Measurements from ENCODE around the gene CCNY.

DNA sequence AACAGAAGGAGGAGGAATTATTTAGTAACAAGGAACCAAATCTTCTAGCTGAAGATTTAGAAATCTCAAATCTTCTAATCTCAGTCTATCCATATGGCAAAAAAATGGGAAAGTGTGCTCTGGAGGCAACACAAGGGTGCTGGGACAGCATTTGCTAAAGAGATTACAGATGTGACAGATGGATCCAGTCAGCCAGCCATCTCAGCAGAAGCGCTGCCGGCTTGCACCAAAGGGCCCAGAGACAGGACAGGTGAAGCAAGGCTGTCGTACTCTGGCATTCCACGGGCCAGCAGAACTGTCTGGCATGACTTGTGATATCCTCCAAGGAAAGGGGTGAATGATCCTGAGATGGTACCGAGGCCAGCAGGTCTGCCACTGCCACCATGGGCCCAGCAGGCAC lies 223.1 kb downstream of the CCNY start:
- TF ChIP-seq, protein P1, sequence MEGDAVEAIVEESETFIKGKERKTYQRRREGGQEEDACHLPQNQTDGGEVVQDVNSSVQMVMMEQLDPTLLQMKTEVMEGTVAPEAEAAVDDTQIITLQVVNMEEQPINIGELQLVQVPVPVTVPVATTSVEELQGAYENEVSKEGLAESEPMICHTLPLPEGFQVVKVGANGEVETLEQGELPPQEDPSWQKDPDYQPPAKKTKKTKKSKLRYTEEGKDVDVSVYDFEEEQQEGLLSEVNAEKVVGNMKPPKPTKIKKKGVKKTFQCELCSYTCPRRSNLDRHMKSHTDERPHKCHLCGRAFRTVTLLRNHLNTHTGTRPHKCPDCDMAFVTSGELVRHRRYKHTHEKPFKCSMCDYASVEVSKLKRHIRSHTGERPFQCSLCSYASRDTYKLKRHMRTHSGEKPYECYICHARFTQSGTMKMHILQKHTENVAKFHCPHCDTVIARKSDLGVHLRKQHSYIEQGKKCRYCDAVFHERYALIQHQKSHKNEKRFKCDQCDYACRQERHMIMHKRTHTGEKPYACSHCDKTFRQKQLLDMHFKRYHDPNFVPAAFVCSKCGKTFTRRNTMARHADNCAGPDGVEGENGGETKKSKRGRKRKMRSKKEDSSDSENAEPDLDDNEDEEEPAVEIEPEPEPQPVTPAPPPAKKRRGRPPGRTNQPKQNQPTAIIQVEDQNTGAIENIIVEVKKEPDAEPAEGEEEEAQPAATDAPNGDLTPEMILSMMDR (IDR thresholded peaks at IDR 0.05), result no peak
- TF ChIP-seq POLR2A (IDR thresholded peaks at IDR 0.05), result no peak
